HG03378 (cell line): Measurements from ENCODE around the gene OR6S1.
"Not testable (repeated sequence)": the region's sequence is repeated elsewhere in the genome, so short reads cannot be mapped to it uniquely, and the experiment has no call there.

Experiments
- ATAC-seq: cut with Tn5 transposase; IDR thresholded peaks from one replicate; pipeline ENCODE4 v1.9.1; 2021; ENCODE audit warnings: mild to moderate bottlenecking, moderate library complexity; ENCODE audit not compliant: unreplicated experiment

The OR6S1 gene

DNA sequence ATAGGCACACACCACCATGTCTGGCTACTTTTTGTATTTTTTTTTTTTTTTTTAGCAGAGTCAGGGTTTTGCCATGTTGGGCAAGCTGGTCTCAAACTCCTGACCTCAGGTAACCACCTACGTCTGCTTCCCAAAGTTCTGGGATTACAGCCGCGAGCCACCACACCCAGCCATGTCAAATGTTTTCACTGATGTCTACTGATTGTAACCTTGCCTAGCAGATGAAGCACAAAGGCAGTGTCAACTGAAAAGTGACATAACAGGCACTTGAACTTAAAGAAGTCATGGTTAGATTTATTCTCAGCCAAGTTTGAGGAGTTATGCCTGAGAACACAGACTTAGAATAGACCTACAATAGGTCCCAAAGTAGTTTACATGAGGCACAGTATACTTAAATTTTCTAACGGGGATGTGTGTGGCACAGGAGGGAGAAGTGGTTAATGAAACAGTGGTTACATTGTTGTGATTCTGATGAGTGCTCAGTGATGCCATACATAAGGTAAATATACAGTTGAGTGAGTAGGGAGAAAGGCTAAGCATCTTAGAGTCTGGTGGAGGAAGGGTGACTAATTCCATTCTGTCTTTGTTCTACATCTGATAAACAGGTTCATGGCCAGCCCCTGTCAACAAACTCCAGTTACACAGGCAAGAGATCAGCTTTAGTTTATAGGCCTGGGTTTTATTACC lies 30.2 kb upstream of the OR6S1 start:
- ATAC-seq, result peak; percentile 33

DNA sequence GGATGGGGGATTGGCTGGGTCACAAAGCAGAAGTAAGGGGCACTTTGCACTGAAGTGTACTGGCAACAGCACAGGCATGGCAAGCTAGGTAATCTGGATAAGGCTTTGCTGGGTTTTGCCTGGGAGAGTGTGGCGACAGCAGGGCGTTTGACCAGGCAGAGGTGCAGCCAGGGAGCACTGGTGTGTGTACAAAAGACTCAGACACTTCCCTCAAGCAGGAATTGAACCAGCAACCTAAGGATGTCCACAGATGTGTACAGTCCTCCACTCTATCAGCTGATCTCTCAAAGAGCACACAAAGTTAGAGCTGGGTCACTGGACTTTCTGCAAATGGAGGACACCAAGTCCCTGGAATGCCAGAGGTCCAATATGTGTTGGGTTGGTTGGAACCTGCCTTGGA lies 27.5 kb upstream of the OR6S1 start:
- no peak for ATAC-seq

GRCh38 chr14:20667957-20668356 lies 26.5 kb upstream of the OR6S1 start:
- peak; percentile 85 for ATAC-seq

DNA sequence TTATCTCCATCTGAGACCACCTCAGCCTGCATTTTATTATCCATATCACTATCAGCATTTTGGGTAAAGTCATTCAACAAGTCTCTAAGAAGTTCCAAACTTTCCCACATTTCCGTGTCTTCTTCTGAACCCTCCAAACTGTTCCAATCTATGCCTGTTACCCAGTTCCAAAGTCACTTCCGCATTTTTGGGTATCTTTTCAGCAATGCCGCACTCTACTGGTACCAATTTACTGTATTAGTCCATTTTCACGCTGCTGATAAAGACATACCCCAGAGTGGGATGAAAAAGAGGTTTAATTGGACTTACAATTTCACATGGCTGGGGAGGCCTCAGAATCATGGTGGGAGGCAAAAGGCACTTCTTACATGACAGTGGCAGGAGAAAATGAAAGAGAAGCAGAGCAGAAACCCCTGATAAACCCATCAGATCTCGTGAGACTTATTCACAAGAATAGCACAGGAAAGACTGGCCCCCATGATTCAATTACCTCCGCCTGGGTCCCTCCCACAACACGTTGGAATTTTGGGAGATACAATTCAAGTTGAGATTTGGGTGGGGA lies 25.0 kb upstream of the OR6S1 start:
- not testable (repeated sequence) for ATAC-seq

- ATAC-seq, result peak; percentile 55
These were observed 21.7 kb upstream of the OR6S1 start for GRCh38 chr14:20662968-20663732.

DNA sequence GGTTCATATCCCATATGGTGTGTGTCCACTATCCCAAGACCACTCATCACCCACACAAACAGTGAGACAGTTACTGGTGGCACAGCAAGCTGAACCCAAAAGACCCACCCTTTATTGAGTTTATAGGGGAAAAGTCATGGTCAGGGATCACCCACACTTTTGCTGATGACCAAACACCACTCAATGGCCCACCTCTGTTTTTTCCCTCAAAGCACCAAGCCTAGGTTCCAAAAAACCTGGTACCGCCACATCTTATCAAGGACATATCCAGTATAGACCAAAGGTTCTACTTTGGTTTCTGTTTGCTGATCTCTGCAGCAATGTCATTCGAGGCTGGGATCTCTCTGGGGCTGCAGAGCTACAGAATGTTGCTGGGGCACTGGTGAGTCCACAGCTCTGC lies 19.7 kb upstream of the OR6S1 start:
- no peak for ATAC-seq

- no peak for ATAC-seq
These were observed 18.4 kb upstream of the OR6S1 start for GRCh38 chr14:20659813-20660395.

DNA sequence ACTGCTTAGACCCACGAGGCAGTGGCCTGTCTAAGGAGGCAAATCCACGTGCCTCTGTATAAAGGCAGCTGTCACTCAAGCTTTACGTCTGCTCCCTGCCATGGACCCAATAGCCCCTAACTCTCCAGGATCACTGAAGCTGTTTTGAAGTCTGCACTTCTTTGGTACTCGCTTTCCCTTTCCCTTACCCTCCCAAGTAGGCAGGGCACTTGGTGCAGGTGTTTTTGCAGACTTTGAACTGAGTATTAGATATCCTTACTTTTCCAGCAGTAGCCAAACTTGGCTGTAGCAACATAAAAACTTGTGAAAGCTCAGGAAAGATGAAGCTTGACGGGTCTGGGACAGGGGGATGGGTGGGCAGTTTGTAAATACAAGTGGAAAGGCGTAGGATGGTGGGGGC lies 17.8 kb upstream of the OR6S1 start:
- ATAC-seq, result no peak

GRCh38 chr14:20658246-20658645 lies 16.8 kb upstream of the OR6S1 start:
- no peak for ATAC-seq

DNA sequence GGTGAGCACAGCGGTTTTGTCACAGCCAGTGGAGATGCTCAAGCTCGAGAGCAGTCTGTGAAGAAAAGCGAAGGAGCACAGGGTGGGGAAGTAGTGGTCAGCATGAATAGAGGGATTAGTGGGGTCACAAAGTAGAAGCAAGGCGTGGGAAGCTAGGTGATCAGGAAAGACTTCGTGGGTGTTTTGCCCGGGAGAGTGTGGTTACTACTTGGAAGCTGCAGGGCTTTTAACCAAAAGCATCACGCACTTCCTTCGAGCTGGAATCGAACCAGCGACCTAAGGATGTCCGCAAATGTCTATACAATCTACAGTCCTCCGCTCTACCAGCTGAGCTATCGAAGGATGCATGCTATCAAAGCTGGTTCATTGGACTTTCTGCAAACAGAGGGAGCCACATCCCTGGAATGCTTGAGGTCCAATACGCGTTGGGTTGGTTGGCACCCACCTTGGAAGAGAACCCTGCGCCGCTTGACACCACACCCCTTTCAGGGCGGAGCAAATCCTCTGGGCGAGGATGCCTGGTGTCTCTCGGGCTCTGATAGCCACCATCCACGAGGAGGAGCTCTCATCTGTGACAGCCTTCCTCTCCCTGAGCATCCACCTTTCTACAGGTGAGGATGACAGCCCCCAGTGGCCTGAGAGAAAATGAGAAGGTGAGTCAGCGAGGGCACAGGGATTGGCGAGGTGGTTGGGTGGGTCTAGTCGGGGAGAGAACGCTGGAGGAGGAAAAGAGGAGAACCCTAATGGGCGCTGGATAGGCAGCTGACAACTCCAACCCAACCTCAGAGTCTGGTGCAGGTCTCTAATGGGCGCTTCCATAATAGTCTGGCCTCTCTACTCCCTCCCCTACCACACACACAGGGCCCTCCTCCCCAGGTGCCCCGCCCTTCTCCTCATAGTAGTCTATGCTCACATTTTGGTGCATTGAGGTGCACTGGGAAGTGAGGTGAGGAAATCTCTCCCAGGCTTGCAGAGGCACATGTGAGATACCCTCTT lies 16.0 kb upstream of the OR6S1 start:
- no peak for ATAC-seq

DNA sequence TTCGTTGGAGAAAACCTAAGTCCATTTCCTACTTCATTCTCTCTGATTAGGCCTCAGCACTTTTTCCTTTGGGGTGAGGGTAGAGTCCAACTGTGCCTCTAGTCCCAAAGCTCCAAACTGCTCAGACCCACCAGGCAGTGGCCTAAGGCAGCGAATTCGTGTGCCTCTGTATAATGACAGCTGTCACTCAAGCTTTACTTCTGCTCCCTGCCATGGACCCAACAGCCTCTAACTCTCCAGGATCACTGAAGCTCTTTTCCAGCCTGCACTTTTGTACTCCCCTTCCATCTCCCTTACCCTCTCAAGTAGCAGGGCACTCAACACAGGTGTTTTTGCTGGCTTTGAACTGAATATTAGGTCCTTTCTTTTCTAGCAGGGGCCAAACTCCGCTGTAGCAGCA lies 14.8 kb upstream of the OR6S1 start:
- no peak for ATAC-seq

GRCh38 chr14:20655851-20656250 lies 14.4 kb upstream of the OR6S1 start:
- ATAC-seq, result no peak

DNA sequence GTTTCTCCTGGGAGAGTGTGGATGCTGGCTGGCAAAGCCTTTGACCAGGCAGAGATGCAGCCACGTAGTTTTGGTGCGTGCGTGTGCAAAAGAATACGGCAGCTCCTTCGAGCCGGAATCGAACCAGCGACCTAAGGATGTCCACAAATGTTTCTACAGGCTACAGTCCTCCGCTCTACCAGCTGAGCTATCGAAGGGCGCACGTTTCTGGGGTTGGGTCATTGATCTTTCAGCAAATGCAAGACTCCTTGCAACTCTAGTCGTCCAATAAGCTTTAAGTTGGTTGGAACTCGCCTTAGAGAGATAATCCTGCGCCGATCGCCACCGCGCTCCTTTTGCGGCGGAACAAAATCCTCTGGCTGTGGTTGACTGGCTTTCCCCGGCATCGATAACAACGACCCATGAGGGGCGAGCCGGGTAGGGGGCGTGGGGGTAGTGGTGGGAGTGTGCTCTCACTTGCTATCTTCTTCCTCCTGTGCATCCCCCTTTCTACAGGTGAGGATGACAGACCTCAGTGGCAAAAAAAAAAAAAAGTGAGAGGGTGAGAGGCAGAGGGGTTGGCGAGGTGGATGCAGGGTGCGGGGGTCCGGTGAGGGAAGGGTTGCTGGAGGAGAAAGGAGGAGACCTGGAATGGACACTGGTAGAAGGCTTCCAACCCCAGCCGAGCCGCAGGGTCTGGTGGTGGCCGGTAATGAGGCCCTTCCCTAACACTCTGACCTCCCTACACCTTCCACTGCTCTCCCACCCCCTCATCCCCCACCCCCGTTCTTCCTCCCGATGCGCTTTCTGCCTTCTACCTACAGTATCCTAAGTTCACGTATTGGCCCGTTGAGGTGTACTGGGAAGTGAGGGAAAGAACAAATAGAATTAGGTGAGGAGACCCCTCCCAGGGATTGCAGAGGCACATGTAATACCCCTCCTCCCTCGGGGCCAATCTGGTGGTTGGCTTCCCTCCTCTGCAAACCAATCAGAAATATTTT lies 11.8 kb upstream of the OR6S1 start:
- peak; percentile 47 for ATAC-seq

DNA sequence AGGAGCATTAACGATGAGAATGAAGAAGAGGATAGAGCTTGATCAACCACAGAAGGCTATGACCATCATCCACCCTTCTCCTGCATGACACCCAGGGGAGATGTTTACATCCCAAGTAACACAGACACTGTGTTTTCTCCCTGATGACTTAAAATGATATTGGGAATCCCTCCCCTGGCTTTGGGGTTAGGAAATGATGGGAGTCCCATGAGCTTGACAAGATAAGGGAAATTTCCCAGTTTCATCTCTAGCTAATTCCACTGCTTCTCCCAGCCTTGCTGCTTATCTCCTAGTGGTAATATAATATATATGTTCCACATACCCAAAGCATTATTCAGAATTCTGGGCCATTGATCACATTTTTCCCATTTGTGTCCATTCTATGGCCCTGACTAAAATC lies 4.0 kb upstream of the OR6S1 start:
- no peak for ATAC-seq

- ATAC-seq, result no peak
These were observed 3.0 kb upstream of the OR6S1 start for GRCh38 chr14:20644520-20644919.

- not testable (repeated sequence) for ATAC-seq
These were observed 1.3 kb upstream of the OR6S1 start for GRCh38 chr14:20642755-20643154.

- no peak for ATAC-seq
These were observed 691 bp upstream of the OR6S1 start for GRCh38 chr14:20642182-20642581.

GRCh38 chr14:20632831-20633691 lies 8.4 kb downstream of the OR6S1 start:
- ATAC-seq, result peak; percentile 52

DNA sequence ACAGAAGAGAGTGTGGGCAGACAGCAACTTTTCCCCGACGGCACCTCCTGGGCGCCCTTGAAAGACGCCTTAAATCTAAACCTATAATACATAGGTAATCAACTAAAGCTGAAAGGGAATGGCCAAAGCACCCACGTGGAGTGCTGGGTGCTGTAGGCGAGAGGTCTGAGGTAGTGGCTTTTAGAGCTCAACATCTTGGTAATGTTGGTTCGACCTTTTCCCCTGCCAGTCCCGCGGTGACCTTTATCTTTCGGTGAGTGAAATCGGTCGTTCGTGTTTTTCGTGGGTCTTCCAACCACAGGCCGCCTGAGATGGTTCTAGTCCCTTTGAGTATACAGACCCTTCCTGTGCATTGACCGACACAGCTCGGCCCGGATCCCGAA lies 9.1 kb downstream of the OR6S1 start:
- peak; percentile 3 for ATAC-seq
